H9 (cell line): ENCODE results near the gene BCKDHB. TPM values are rescaled to one million over a fixed set of nuclear protein-coding genes. Genes with fewer than 3 reads are reported as not detected.

ENCODE experiments used
- DNase-seq: peaks from one replicate; pipeline ENCODE4 v3.0.0-alpha.2; 2017
- H2AFZ ChIP-seq: one replicate; pipeline ENCODE4 v1.6.1; 2013; ENCODE audit warnings: mild to moderate bottlenecking, low read length, control low read depth, moderate library complexity
- H2AK5ac ChIP-seq: 2 replicates; pipeline ENCODE4 v1.6.1; 2013; ENCODE audit warnings: low read length, control low read depth, mixed read lengths; ENCODE audit not compliant: insufficient read length
- H2BK120ac ChIP-seq: one replicate; pipeline ENCODE4 v1.6.1; 2013; ENCODE audit warnings: low read depth, mild to moderate bottlenecking, low read length, control low read depth, inconsistent platforms; ENCODE audit not compliant: poor library complexity, severe bottlenecking
- H2BK12ac ChIP-seq: 2 replicates; pipeline ENCODE4 v1.6.1; 2013; ENCODE audit warnings: low read length, control low read depth, mixed read lengths, low read depth; ENCODE audit not compliant: insufficient read length
- H2BK15ac ChIP-seq: 2 replicates; pipeline ENCODE4 v1.6.1; 2013; ENCODE audit warnings: low read depth, low read length, control low read depth
- H2BK20ac ChIP-seq: one replicate; pipeline ENCODE4 v1.6.1; 2013; ENCODE audit warnings: low read depth, mild to moderate bottlenecking, low read length, control low read depth, inconsistent platforms; ENCODE audit not compliant: poor library complexity, severe bottlenecking
- H2BK5ac ChIP-seq: 2 replicates; pipeline ENCODE4 v1.6.1; 2013; ENCODE audit warnings: low read length, control low read depth, mixed read lengths; ENCODE audit not compliant: insufficient read length
- H3K14ac ChIP-seq: 2 replicates; pipeline ENCODE4 v1.6.1; 2013; ENCODE audit warnings: low read length, control low read depth; ENCODE audit not compliant: insufficient read depth
- H3K18ac ChIP-seq: 2 replicates; pipeline ENCODE4 v1.6.1; 2013; ENCODE audit warnings: low read depth, mild to moderate bottlenecking, mixed read lengths, low read length, control low read depth; ENCODE audit not compliant: insufficient read length
- H3K23ac ChIP-seq: 2 replicates; pipeline ENCODE4 v1.6.1; 2013; ENCODE audit warnings: low read length, control low read depth, mixed read lengths, low read depth; ENCODE audit not compliant: insufficient read length
- H3K23me2 ChIP-seq: 2 replicates; pipeline ENCODE4 v1.6.1; 2013; ENCODE audit warnings: low read depth, mild to moderate bottlenecking, mixed read lengths, low read length, control low read depth; ENCODE audit not compliant: insufficient read length, poor library complexity, severe bottlenecking
- H3K27ac ChIP-seq: 2 replicates; pipeline ENCODE4 v1.5.1; 2013; ENCODE audit warnings: low read length, control low read depth, mixed read lengths, low read depth; ENCODE audit not compliant: insufficient read length
- H3K27me3 ChIP-seq: 2 replicates; pipeline ENCODE4 v1.6.1; 2013; ENCODE audit warnings: low read length, control low read depth, inconsistent platforms; ENCODE audit not compliant: insufficient read depth
- H3K4ac ChIP-seq: 2 replicates; pipeline ENCODE4 v1.6.1; 2013; ENCODE audit warnings: low read depth, mild to moderate bottlenecking, control low read depth, inconsistent platforms, low read length, moderate library complexity
- H3K4me1 ChIP-seq: 2 replicates; pipeline ENCODE4 v1.6.1; 2013; ENCODE audit warnings: low read length, control low read depth, inconsistent platforms; ENCODE audit not compliant: insufficient read depth
- H3K4me2 ChIP-seq: 2 replicates; pipeline ENCODE4 v1.6.1; 2013; ENCODE audit warnings: low read length, control low read depth, mixed read lengths; ENCODE audit not compliant: insufficient read length, insufficient read depth
- H3K56ac ChIP-seq: 2 replicates; pipeline ENCODE4 v1.6.1; 2013; ENCODE audit warnings: low read depth, mild to moderate bottlenecking, mixed read lengths, low read length, control low read depth; ENCODE audit not compliant: insufficient read length
- H3K79me1 ChIP-seq: 2 replicates; pipeline ENCODE4 v1.6.1; 2013; ENCODE audit warnings: low read depth, mild to moderate bottlenecking, moderate library complexity, low read length, control low read depth, inconsistent platforms; ENCODE audit not compliant: insufficient read depth, poor library complexity, severe bottlenecking
- H3K79me2 ChIP-seq: 2 replicates; pipeline ENCODE4 v1.6.1; 2013; ENCODE audit warnings: low read length, control low read depth, inconsistent platforms; ENCODE audit not compliant: insufficient read depth
- H3K9ac ChIP-seq: 2 replicates; pipeline ENCODE4 v1.6.1; 2013; ENCODE audit warnings: low read length, control low read depth, mixed read lengths; ENCODE audit not compliant: insufficient read length; ENCODE audit errors: extremely low read depth
- H3K9me3 ChIP-seq: one replicate; pipeline ENCODE4 v1.6.1; 2013; ENCODE audit warnings: low read depth, low read length, inconsistent platforms; ENCODE audit not compliant: control insufficient read depth
- H3T11ph ChIP-seq: one replicate; pipeline ENCODE4 v1.6.1; 2013; ENCODE audit warnings: mild to moderate bottlenecking, low read length, control low read depth, inconsistent platforms
- H4K20me1 ChIP-seq: one replicate; pipeline ENCODE4 v1.6.1; 2013; ENCODE audit not compliant: control insufficient read depth, insufficient read length, insufficient read depth
- H4K5ac ChIP-seq: 2 replicates; pipeline ENCODE4 v1.6.1; 2013; ENCODE audit warnings: low read depth, mild to moderate bottlenecking, mixed read lengths, low read length, control low read depth; ENCODE audit not compliant: insufficient read length
- H4K8ac ChIP-seq: replicated peaks from 2 replicates; pipeline ENCODE4 v1.6.1; 2013; ENCODE audit warnings: low read length, control low read depth, mixed read lengths, low read depth; ENCODE audit not compliant: insufficient read length
- H4K91ac ChIP-seq: 2 replicates; pipeline ENCODE4 v1.6.1; 2013; ENCODE audit warnings: low read depth, mild to moderate bottlenecking, moderate library complexity, mixed read lengths, low read length, control low read depth; ENCODE audit not compliant: insufficient read length
- H3K27ac Mint-ChIP-seq, 3 experiments: 2 replicates in 2 of 3; 3 replicates in 1 of 3; pipeline ENCODE4 v1.8.0; 2020 to 2021; ENCODE audit warnings: mixed read lengths in 3 of 3, mild to moderate bottlenecking in 1 of 3, moderate library complexity in 1 of 3
- H3K27me3 Mint-ChIP-seq: 2 replicates; pipeline ENCODE4 v1.8.0; 2021; ENCODE audit warnings: low read depth, mild to moderate bottlenecking, moderate library complexity, mixed read lengths
- H3K36me3 Mint-ChIP-seq, 3 experiments: 2 replicates in 2 of 3; 3 replicates in 1 of 3; pipeline ENCODE4 v1.8.0; 2020 to 2021; ENCODE audit warnings: low read depth in 3 of 3, mixed read lengths in 3 of 3; ENCODE audit not compliant: insufficient read depth in 1 of 3
- H3K4me1 Mint-ChIP-seq, 2 experiments: 2 replicates each; pipeline ENCODE4 v1.8.0; 2020; ENCODE audit warnings: mixed read lengths in 2 of 2
- H3K4me3 Mint-ChIP-seq, 2 experiments: 2 replicates in 1 of 2; 3 replicates in 1 of 2; pipeline ENCODE4 v1.8.0; 2020 to 2021; ENCODE audit warnings: mild to moderate bottlenecking in 2 of 2, mixed read lengths in 2 of 2, moderate library complexity in 1 of 2
- H3K9me3 Mint-ChIP-seq, 2 experiments: 2 replicates in 1 of 2; 3 replicates in 1 of 2; pipeline ENCODE4 v1.8.0; 2020; ENCODE audit warnings: mild to moderate bottlenecking in 2 of 2, mixed read lengths in 2 of 2, moderate library complexity in 1 of 2
- CTCF ChIP-seq: fragments of 200-600 bp; sonication (generic); conservative IDR thresholded peaks from 3 replicates; pipeline ENCODE4 v1.8.0; 2021; ENCODE audit warnings: antibody characterized with exemption, mild to moderate bottlenecking
- total RNA-seq: library from RNA; stranded (reverse); gene quantifications from 2 replicates; pipeline ENCODE4 v1.2.1, GENCODE V29; 2021

The BCKDHB gene
- total RNA-seq, 1 experiment from 2014 or later: 26.6 TPM

GRCh38 chr6:80256691-80257090, 150.2 kb downstream of the BCKDHB start:
- no peak for TF ChIP-seq CTCF
- Histone ChIP-seq H4K20me1 (no peaks in the 10 kb centered on the region), H3K9me3 (no peaks in the 10 kb centered on the region), H4K5ac (no peak overlapping the region), H3K27ac (no peak overlapping the region), H4K91ac (no peak overlapping the region), H2BK20ac (no peak overlapping the region), H2AK5ac (no peak overlapping the region), H3K4me2 (no peak overlapping the region), H2BK12ac (no peak overlapping the region), H3K79me1 (no peaks in the 10 kb centered on the region), H2BK120ac (no peak overlapping the region), H2AFZ (no peak overlapping the region), H3K79me2 (no peaks in the 10 kb centered on the region), H3T11ph (no peak overlapping the region), H4K8ac (no peak overlapping the region), H3K9ac (no peak overlapping the region), H3K23me2 (no peaks in the 10 kb centered on the region), H2BK15ac (no peak overlapping the region), H3K56ac (no peak overlapping the region), H3K4me1 (no peaks in the 10 kb centered on the region), H2BK5ac (no peak overlapping the region), H3K27me3 (no peaks in the 10 kb centered on the region; the same call in 1 of the 2 replicates), H3K23ac (no peak overlapping the region), H3K14ac (no peak overlapping the region), H3K18ac (no peak overlapping the region), H3K4ac (no peak overlapping the region)
- no peak for DNase-seq
- H3K4me3 Mint-ChIP-seq: no peak overlapping the region
- no peak overlapping the region for H3K27ac Mint-ChIP-seq
- H3K36me3 Mint-ChIP-seq: no peaks in the 10 kb centered on the region
- H3K9me3 Mint-ChIP-seq: no peaks in the 10 kb centered on the region
- no peaks in the 10 kb centered on the region for H3K27me3 Mint-ChIP-seq
- no peaks in the 10 kb centered on the region for H3K4me1 Mint-ChIP-seq
